ENCODE data around the gene VDR.

VDR gene

GRCh38 chr12:47793015-47793681 lies 111.6 kb downstream of the VDR start:
- DNase-seq (ENCODE audit: low read depth): no peak

GRCh38 chr12:47791874-47792273 lies 112.9 kb downstream of the VDR start:
- DNase-seq (ENCODE audit: low read depth): no peak
